Stimulated activated CD8-positive, alpha-beta memory T cell treated with anti-CD3 and anti-CD28 coated beads, Interleukin-4, amount 100 ng/mL, for 1 hour (primary cell): ENCODE results near the gene PTPRN.
"Not testable (repeated sequence)": the region's sequence is repeated elsewhere in the genome, so short reads cannot be mapped to it uniquely, and the experiment has no call there.

Experiments
- DNase-seq, 2 donors: peaks; one replicate each; pipeline ENCODE4 v3.0.0-alpha.2; 2020; ENCODE audit warnings: low read depth in 2 of 2, low spot score in 1 of 2

The PTPRN gene

GRCh38 chr2:219287580-219288265 is 21.5 kb downstream of the PTPRN start:
- DNase-seq: no peak

- not testable (repeated sequence) for DNase-seq
Measured at GRCh38 chr2:219287116-219287440, 22.1 kb downstream of the PTPRN start.

- no peak for DNase-seq
Measured at GRCh38 chr2:219286436-219287115, 22.6 kb downstream of the PTPRN start.

- DNase-seq: no peak
Measured at GRCh38 chr2:219285894-219286425, 23.2 kb downstream of the PTPRN start.

GRCh38 chr2:219285373-219285735 is 23.8 kb downstream of the PTPRN start:
- no peak for DNase-seq

- no peak for DNase-seq
Measured at GRCh38 chr2:219284501-219285372, 24.5 kb downstream of the PTPRN start.

- no peak for DNase-seq
Measured at GRCh38 chr2:219282943-219283581, 26.1 kb downstream of the PTPRN start.

GRCh38 chr2:219282375-219282774 is 26.8 kb downstream of the PTPRN start:
- no peak for DNase-seq

GRCh38 chr2:219281588-219281987 is 27.6 kb downstream of the PTPRN start:
- DNase-seq: no peak

GRCh38 chr2:219280651-219281050 is 28.6 kb downstream of the PTPRN start:
- DNase-seq: no peak

- no peak for DNase-seq
Measured at GRCh38 chr2:219279916-219280516, 29.2 kb downstream of the PTPRN start.

GRCh38 chr2:219279151-219279915 is 29.9 kb downstream of the PTPRN start, which contains the start of gene DNAJB2:
Gene DNAJB2, plus strand, starts transcription at chr2:219279366. Its CDS starts 468 bp downstream, at chr2:219279834.
- peak; percentile 94 to 97 for DNase-seq

GRCh38 chr2:219278655-219279150 is 30.5 kb downstream of the PTPRN start:
- DNase-seq: no peak

GRCh38 chr2:219277703-219278654 is 31.2 kb downstream of the PTPRN start:
- peak; percentile 43 to 59 for DNase-seq

- DNase-seq: no peak
Measured at GRCh38 chr2:219274361-219274921, 34.8 kb downstream of the PTPRN start.

- no peak for DNase-seq
Measured at GRCh38 chr2:219273937-219274336, 35.3 kb downstream of the PTPRN start.

GRCh38 chr2:219272995-219273394 is 36.2 kb downstream of the PTPRN start:
- DNase-seq: no peak

- DNase-seq: no peak
Measured at GRCh38 chr2:219272356-219272755, 36.8 kb downstream of the PTPRN start.
